ENCODE measurements around the gene E2F3.

DNA sequence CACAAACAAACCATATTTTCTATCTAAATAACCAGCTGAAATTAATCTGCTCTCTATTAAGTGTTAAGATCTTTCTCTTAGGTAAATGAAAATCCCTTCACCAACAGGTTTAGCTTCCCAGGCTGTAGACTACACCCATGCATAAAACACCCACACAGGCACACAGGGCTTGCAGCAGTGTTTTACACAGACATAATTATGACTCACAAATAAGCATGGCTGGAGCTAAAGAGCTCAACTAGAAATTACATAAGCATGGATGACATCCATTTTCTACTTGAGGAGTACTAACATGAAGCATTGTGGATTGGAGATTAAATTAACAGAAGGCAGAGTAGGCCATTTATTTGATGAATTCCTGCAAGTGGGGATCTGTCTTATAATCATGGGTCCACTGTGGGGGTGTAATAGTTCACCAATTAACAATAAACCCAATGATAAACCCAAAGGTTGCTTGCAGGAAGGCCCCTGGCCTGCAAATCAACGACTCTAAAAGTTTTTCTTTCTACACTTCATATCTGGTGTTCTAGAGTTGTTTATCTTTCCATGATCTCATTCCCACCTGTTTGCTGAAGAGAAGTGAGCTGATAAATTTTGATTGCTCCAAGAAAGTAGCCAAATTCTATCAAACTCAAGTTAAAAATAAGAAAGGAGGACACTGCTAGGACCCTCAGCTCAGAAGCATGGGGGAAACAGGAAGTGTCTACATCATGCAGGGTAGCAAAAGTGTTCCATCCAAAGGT lies 33.8 kb upstream of the E2F3 start:
- TF ChIP-seq, protein P1, sequence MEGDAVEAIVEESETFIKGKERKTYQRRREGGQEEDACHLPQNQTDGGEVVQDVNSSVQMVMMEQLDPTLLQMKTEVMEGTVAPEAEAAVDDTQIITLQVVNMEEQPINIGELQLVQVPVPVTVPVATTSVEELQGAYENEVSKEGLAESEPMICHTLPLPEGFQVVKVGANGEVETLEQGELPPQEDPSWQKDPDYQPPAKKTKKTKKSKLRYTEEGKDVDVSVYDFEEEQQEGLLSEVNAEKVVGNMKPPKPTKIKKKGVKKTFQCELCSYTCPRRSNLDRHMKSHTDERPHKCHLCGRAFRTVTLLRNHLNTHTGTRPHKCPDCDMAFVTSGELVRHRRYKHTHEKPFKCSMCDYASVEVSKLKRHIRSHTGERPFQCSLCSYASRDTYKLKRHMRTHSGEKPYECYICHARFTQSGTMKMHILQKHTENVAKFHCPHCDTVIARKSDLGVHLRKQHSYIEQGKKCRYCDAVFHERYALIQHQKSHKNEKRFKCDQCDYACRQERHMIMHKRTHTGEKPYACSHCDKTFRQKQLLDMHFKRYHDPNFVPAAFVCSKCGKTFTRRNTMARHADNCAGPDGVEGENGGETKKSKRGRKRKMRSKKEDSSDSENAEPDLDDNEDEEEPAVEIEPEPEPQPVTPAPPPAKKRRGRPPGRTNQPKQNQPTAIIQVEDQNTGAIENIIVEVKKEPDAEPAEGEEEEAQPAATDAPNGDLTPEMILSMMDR (IDR thresholded peaks at IDR 0.05) = no peak
- TF ChIP-seq POLR2A (IDR thresholded peaks at IDR 0.05) = no peak
